Neural crest cell (in vitro differentiated cells): Measurements from ENCODE around the gene TGFB1. TPM values are rescaled to one million over a fixed set of nuclear protein-coding genes. Genes with fewer than 3 reads are reported as not detected.

Experiments
- DNase-seq: peaks from one replicate; pipeline ENCODE4 v3.0.0; 2021; ENCODE audit warnings: low read depth, mixed read lengths, low spot score
- H3K27ac Mint-ChIP-seq: one replicate; pipeline ENCODE4 v1.8.0; 2021; ENCODE audit warnings: mild to moderate bottlenecking, mixed read lengths; ENCODE audit not compliant: unreplicated experiment
- H3K27me3 Mint-ChIP-seq: 2 replicates; pipeline ENCODE4 v1.8.0; 2021; ENCODE audit warnings: low read depth, mild to moderate bottlenecking, mixed read lengths
- H3K36me3 Mint-ChIP-seq: 2 replicates; pipeline ENCODE4 v1.8.0; 2021; ENCODE audit warnings: low read depth, mild to moderate bottlenecking, mixed read lengths
- H3K4me1 Mint-ChIP-seq: 2 replicates; pipeline ENCODE4 v1.8.0; 2021; ENCODE audit warnings: mixed read lengths
- H3K4me3 Mint-ChIP-seq: one replicate; pipeline ENCODE4 v1.8.0; 2021; ENCODE audit warnings: mild to moderate bottlenecking, mixed read lengths
- H3K9me3 Mint-ChIP-seq: 2 replicates; pipeline ENCODE4 v1.8.0; 2021; ENCODE audit warnings: mixed read lengths
- CTCF ChIP-seq: fragments of 200-600 bp; sonication (generic); conservative IDR thresholded peaks from 2 replicates; pipeline ENCODE4 v1.5.0; 2021; ENCODE audit warnings: antibody characterized with exemption, mild to moderate bottlenecking
- total RNA-seq: library from RNA; stranded (reverse); gene quantifications from 2 replicates; pipeline ENCODE4 v1.2.1, GENCODE V29; 2021

TGFB1 gene
- total RNA-seq, 1 donor from 2014 or later, result 2.2 TPM

GRCh38 chr19:41307090-41307875, 46.4 kb downstream of the TGFB1 start:
- no peak overlapping the region for H3K4me3 Mint-ChIP-seq
- no peak overlapping the region for H3K27ac Mint-ChIP-seq
- DNase-seq, result no peak
- peaks cover 9% of the 10 kb centered on the region for H3K27me3 Mint-ChIP-seq
- no peaks in the 10 kb centered on the region for H3K9me3 Mint-ChIP-seq
- TF ChIP-seq CTCF, result no peak
- H3K4me1 Mint-ChIP-seq, result peaks cover 33% of the 10 kb centered on the region
- peaks cover 5% of the 10 kb centered on the region for H3K36me3 Mint-ChIP-seq

GRCh38 chr19:41305927-41306793, 47.6 kb downstream of the TGFB1 start:
- Mint-ChIP-seq H3K27ac (peak overlapping the region; percentile 70), H3K27me3 (peaks cover 9% of the 10 kb centered on the region), H3K36me3 (peaks cover 8% of the 10 kb centered on the region), H3K4me1 (peaks cover 28% of the 10 kb centered on the region), H3K9me3 (no peaks in the 10 kb centered on the region), H3K4me3 (peak overlapping the region; percentile 14)
- TF ChIP-seq CTCF, result no peak
- no peak for DNase-seq

GRCh38 chr19:41304706-41305483, 48.8 kb downstream of the TGFB1 start:
- DNase-seq, result no peak
- H3K9me3 Mint-ChIP-seq, result no peaks in the 10 kb centered on the region
- TF ChIP-seq CTCF, result no peak
- H3K27me3 Mint-ChIP-seq, result peaks cover under 1% of the 10 kb centered on the region
- H3K4me3 Mint-ChIP-seq, result no peak overlapping the region
- H3K4me1 Mint-ChIP-seq, result peaks cover 15% of the 10 kb centered on the region
- no peak overlapping the region for H3K27ac Mint-ChIP-seq
- H3K36me3 Mint-ChIP-seq, result peaks cover 10% of the 10 kb centered on the region

GRCh38 chr19:41303954-41304353, 49.8 kb downstream of the TGFB1 start:
- Mint-ChIP-seq H3K27ac (no peak overlapping the region), H3K4me1 (peaks cover 8% of the 10 kb centered on the region), H3K4me3 (no peak overlapping the region), H3K36me3 (peaks cover 11% of the 10 kb centered on the region), H3K27me3 (no peaks in the 10 kb centered on the region), H3K9me3 (no peaks in the 10 kb centered on the region)
- DNase-seq, result no peak
- TF ChIP-seq CTCF, result no peak

GRCh38 chr19:41302624-41303351, 50.9 kb downstream of the TGFB1 start:
- no peak overlapping the region for H3K27ac Mint-ChIP-seq
- H3K9me3 Mint-ChIP-seq, result no peaks in the 10 kb centered on the region
- peaks cover 3% of the 10 kb centered on the region for H3K4me1 Mint-ChIP-seq
- peaks cover 12% of the 10 kb centered on the region for H3K36me3 Mint-ChIP-seq
- no peak for TF ChIP-seq CTCF
- no peak overlapping the region for H3K4me3 Mint-ChIP-seq
- DNase-seq, result no peak
- no peaks in the 10 kb centered on the region for H3K27me3 Mint-ChIP-seq
